K562 (cell line): ENCODE data around the gene ADORA2A. TPM values are rescaled to one million over a fixed set of nuclear protein-coding genes. Genes with fewer than 3 reads are reported as not detected.

Source experiments
- ATAC-seq: fragments of 200-7000 bp; cut with Tn5 transposase; 3 replicates; pipeline ENCODE4 v1.9.1; 2020; ENCODE audit warnings: moderate library complexity
- BruUV-seq: library from RNA; stranded (reverse); fragments of 400-500 nt; replicated peaks from 2 replicates; lab custom pipeline; 2021; lab: Mats Ljungman, UMichigan
- CTCF ChIA-PET: fragments of 300-600 bp; formaldehyde crosslinking; extraction: SDS; loops from one replicate; lab custom pipeline; 2021; ENCODE audit warnings: low intra/inter-chr PET ratio; lab: Yijun Ruan, JAX
- POLR2A ChIA-PET: fragments of 300-600, 350-650 bp; sonication (Branson Sonifier 250); formaldehyde crosslinking; extraction: SDS; loops from one replicate; lab custom pipeline; 2021; ENCODE audit warnings: antibody characterized with exemption, inconsistent platforms; lab: Yijun Ruan, JAX
- DNase-seq, 4 experiments: peaks; one replicate each; pipeline versions ENCODE4 v3.0.0 to v3.0.0-alpha.2; 2011 to 2018; ENCODE audit warnings: low spot score in 3 of 4, mixed read lengths in 3 of 4; ENCODE audit errors: extremely low read depth in 1 of 4
- FAIRE-seq: peaks from 2 replicates; lab custom pipeline; 2011; peaks lifted over from hg19 to GRCh38; lab: Jason Lieb, UNC
- H2AFZ ChIP-seq: 2 replicates; pipeline ENCODE4 v1.6.0; 2011; ENCODE audit warnings: low read depth, low read length, control low read depth, inconsistent platforms
- H3K27ac ChIP-seq: fragments of 200-600 bp; 3 replicates; pipeline ENCODE4 v1.8.0; 2011; ENCODE audit warnings: low read depth, mild to moderate bottlenecking, control low read depth, inconsistent platforms, low read length, moderate library complexity, mixed read lengths; ENCODE audit errors: extremely low read depth
- H3K27me3 ChIP-seq, 2 experiments: fragments of 300-600 bp in 1 of 2; 2 replicates in 1 of 2; 3 replicates in 1 of 2; pipeline versions ENCODE4 v1.6.0 to v1.8.0; 2011; ENCODE audit warnings: inconsistent platforms in 2 of 2, low read length in 2 of 2, mild to moderate bottlenecking in 1 of 2, mixed read lengths in 1 of 2, moderate library complexity in 1 of 2; ENCODE audit not compliant: control insufficient read depth in 2 of 2, insufficient read depth in 2 of 2
- H3K36me3 ChIP-seq: fragments of 300-600 bp; 3 replicates; pipeline ENCODE4 v1.8.0; 2011; ENCODE audit warnings: mild to moderate bottlenecking, low read length, inconsistent platforms; ENCODE audit not compliant: control insufficient read depth, insufficient read depth
- H3K4me1 ChIP-seq, 2 experiments: fragments of 200-600 bp in 1 of 2; replicated peaks in 1 of 2; 2 replicates in 1 of 2; 3 replicates in 1 of 2; pipeline versions ENCODE4 v1.5.1 to v1.8.0; 2011; ENCODE audit warnings: inconsistent platforms in 2 of 2, low read length in 2 of 2, mild to moderate bottlenecking in 1 of 2, mixed read lengths in 1 of 2, moderate library complexity in 1 of 2; ENCODE audit not compliant: control insufficient read depth in 2 of 2, insufficient read depth in 2 of 2
- H3K4me2 ChIP-seq: 2 replicates; pipeline ENCODE4 v1.6.1; 2011; ENCODE audit warnings: low read length, control low read depth, inconsistent platforms, mixed read lengths; ENCODE audit not compliant: insufficient read depth
- H3K4me3 ChIP-seq: fragments of 200-600 bp; sonication (generic), shearing (Covaris generic); 2 replicates; pipeline ENCODE4 v1.5.1; 2016; ENCODE audit warnings: control low read depth, inconsistent platforms
- H3K79me2 ChIP-seq: fragments of 200-600 bp; 3 replicates; pipeline ENCODE4 v1.8.0; 2011; ENCODE audit warnings: low read length, inconsistent platforms; ENCODE audit not compliant: control insufficient read depth, insufficient read depth
- H3K9ac ChIP-seq, 2 experiments: 2 replicates each; pipeline versions ENCODE4 v1.6.0 to v1.6.1; 2011; ENCODE audit warnings: low read depth in 2 of 2, low read length in 2 of 2, control low read depth in 1 of 2, inconsistent platforms in 1 of 2, mild to moderate bottlenecking in 1 of 2, mixed read lengths in 1 of 2; ENCODE audit not compliant: insufficient read depth in 1 of 2
- H3K9me1 ChIP-seq: one replicate; pipeline ENCODE4 v1.6.0; 2011; ENCODE audit warnings: inconsistent platforms, mild to moderate bottlenecking, low read length, moderate library complexity; ENCODE audit not compliant: control insufficient read depth, insufficient read depth
- H3K9me3 ChIP-seq: replicated peaks from 2 replicates; pipeline ENCODE4 v1.5.1; 2011; ENCODE audit warnings: low read depth, low read length, inconsistent platforms; ENCODE audit not compliant: control insufficient read depth, insufficient read depth
- H4K20me1 ChIP-seq: replicated peaks from 2 replicates; pipeline ENCODE4 v1.6.1; 2011; ENCODE audit warnings: low read length, inconsistent platforms, mixed read lengths; ENCODE audit not compliant: control insufficient read depth, insufficient read depth
- ARNT ChIP-seq, 2 experiments: fragments of 450-650 bp; IDR thresholded peaks; 2 replicates each; pipeline ENCODE4 v1.6.1; 2016; ENCODE audit warnings: mild to moderate bottlenecking in 1 of 2
- ERF ChIP-seq: fragments of 450-650 bp; formaldehyde crosslinking; IDR thresholded peaks from 2 replicates; pipeline ENCODE4 v1.4.0; 2020; ENCODE audit warnings: mild to moderate bottlenecking, mixed read lengths
- FOXA3 ChIP-seq, 2 experiments: fragments of 450-650 bp in 1 of 2; sonication (generic) in 1 of 2; formaldehyde crosslinking; IDR thresholded peaks in 1 of 2; conservative IDR thresholded peaks in 1 of 2; 2 replicates each; pipeline versions ENCODE4 v1.4.0 to v1.8.0; 2020 to 2022; ENCODE audit warnings: mild to moderate bottlenecking in 2 of 2, missing genetic modification reagents in 1 of 2
- HNRNPK ChIP-seq: fragments of 200-400 bp; formaldehyde crosslinking; IDR thresholded peaks from one replicate; pipeline ENCODE4 v1.6.1; 2018; ENCODE audit warnings: mild to moderate bottlenecking, low read depth, low read length; ENCODE audit not compliant: poor library complexity, severe bottlenecking
- LCOR ChIP-seq: sonication (generic); formaldehyde crosslinking; IDR thresholded peaks from 2 replicates; pipeline ENCODE4 v1.8.0; 2022; ENCODE audit warnings: mild to moderate bottlenecking, missing genetic modification reagents
- MITF ChIP-seq: IDR thresholded peaks from 2 replicates; pipeline ENCODE4 v1.6.1; 2014; ENCODE audit warnings: antibody characterized with exemption
- NFXL1 ChIP-seq: fragments of 450-650 bp; formaldehyde crosslinking; IDR thresholded peaks from 2 replicates; pipeline ENCODE4 v1.4.0; 2021; ENCODE audit warnings: mild to moderate bottlenecking
- NR3C1 ChIP-seq: sonication (generic); formaldehyde crosslinking; IDR thresholded peaks from 2 replicates; pipeline ENCODE4 v1.8.1; 2022; ENCODE audit warnings: missing genetic modification reagents
- TRIM28 ChIP-seq: fragments of 450-650 bp; IDR thresholded peaks from 2 replicates; pipeline ENCODE4 v1.6.1; 2017
- WGBS: fragments of 100-300 bp; shearing (Covaris generic); methylation state at CpG from one replicate; pipeline ENCODE4 v1.1.6; 2016; ENCODE audit warnings: low coverage, mixed read lengths; ENCODE audit not compliant: insufficient coverage; ENCODE audit errors: missing lambda C conversion rate; 5-methylcytosine and 5-hydroxymethylcytosine counted together
- in situ Hi-C: fragments of 300-500 bp; cut with MboI; formaldehyde crosslinking; loops from 4 replicates; pipeline ENCODE4 v1.15.0; 2018; ENCODE audit warnings: inconsistent platforms, mixed read lengths
- intact Hi-C: fragments of 100-400 bp; cut with micrococcal nuclease; formaldehyde crosslinking; loops from 2 replicates; pipeline ENCODE4 v1.14.2; 2022
- polyA plus RNA-seq, 8 experiments: library from polyadenylated mRNA; depleted of rRNA in 4 of 8; stranded (reverse) in 5 of 8; unstranded in 3 of 8; fragments of >200 nt; fragmentation: Nextera tagmentation in 2 of 8; fragmentation: Illumina TruSeq in 1 of 8; extraction: Ambion mirVana in 2 of 8; extraction: Trizol in 1 of 8; gene quantifications; 2 replicates each; pipeline versions ENCODE4 v1.2.1 to v1.2.3, GENCODE V29; 2011 to 2014; ENCODE audit warnings: inconsistent platforms in 1 of 8, missing spikeins in 1 of 8
- total RNA-seq, 7 experiments: library from RNA; depleted of rRNA in 6 of 7; stranded (reverse); fragments of >200 nt in 6 of 7; fragmentation: Illumina TruSeq in 2 of 7; extraction: Trizol in 2 of 7; gene quantifications; 2 replicates each; pipeline versions ENCODE4 v1.2.1 to v1.2.3, GENCODE V29; 2011 to 2021; ENCODE audit warnings: low replicate concordance in 1 of 7

The ADORA2A gene
- total and polyA plus RNA-seq, 9 of the 15 experiments (the other 6 are each of a cell fraction or from before 2014, with no cell fraction given) = 0.15 to 2.1 (median 0.66) TPM; not detected in 2

GRCh38 chr22:24442352-24442744 lies 14.9 kb downstream of the ADORA2A start:
- Histone ChIP-seq H4K20me1 (0 out of 2 replicates have a peak, but pooled peaks cover 2% of the 10 kb centered on the region), H3K27me3 (peaks cover 0 to 4% of the 10 kb centered on the region in 2 experiments; a peak in 1 of 5 replicates), H3K4me3 (no peak overlapping the region), H2AFZ (no peak overlapping the region), H3K36me3 (no peaks in the 10 kb centered on the region), H3K27ac (no peak overlapping the region), H3K9me1 (no peaks in the 10 kb centered on the region), H3K4me2 (no peak overlapping the region), H3K79me2 (no peaks in the 10 kb centered on the region), H3K4me1 (peaks cover 16 to 21% of the 10 kb centered on the region in 2 experiments), H3K9ac (no peak overlapping the region), H3K9me3 (no peaks in the 10 kb centered on the region)
- POLR2A ChIA-PET = no interaction called here
- 41% methylated on average over 3 of the region's 8 CpGs for WGBS
- in situ Hi-C loops (no loop called here), intact Hi-C loops (no loop called here)
- DNase-seq = no peak
- no peak for ATAC-seq
- no peak for FAIRE-seq
- CTCF ChIA-PET = no interaction called here
- BruUV-seq = no TSS peak
- no peak for TF ChIP-seq FOXA3 (CRISPR knock-in tag; conservative IDR thresholded peaks at IDR 0.05 in 1 of 2, IDR thresholded peaks at IDR 0.05 in 1 of 2)
- TF ChIP-seq TRIM28 = no peak
- no peak for TF ChIP-seq LCOR (CRISPR knock-in tag)
- no peak for TF ChIP-seq ARNT (IDR thresholded peaks at IDR 0.05)
- no peak for TF ChIP-seq NFXL1 (CRISPR knock-in tag)
- TF ChIP-seq ERF (CRISPR knock-in tag) = no peak
- no peak for TF ChIP-seq HNRNPK
- no peak for TF ChIP-seq NR3C1
- TF ChIP-seq MITF = no peak
